GM12878 (cell line): ENCODE measurements around the gene CALHM1.

ENCODE experiments used
- CTCF ChIP-seq, 3 experiments: IDR thresholded peaks in 2 of 3; conservative IDR thresholded peaks in 1 of 3; 2 replicates each; pipeline ENCODE4 v1.5.1; 2011; ENCODE audit warnings: low read depth in 3 of 3, low read length in 3 of 3, mild to moderate bottlenecking in 3 of 3, control low read depth in 2 of 3, moderate library complexity in 2 of 3, inconsistent platforms in 1 of 3, mixed read lengths in 1 of 3; ENCODE audit not compliant: control insufficient read depth in 2 of 3, insufficient read depth in 1 of 3; ENCODE audit errors: extremely low read depth in 1 of 3
- FOS ChIP-seq: IDR thresholded peaks from 3 replicates; pipeline ENCODE4 v1.6.1; 2011; ENCODE audit warnings: borderline replicate concordance; ENCODE audit not compliant: insufficient read length; ENCODE audit errors: extremely low read depth
- NBN ChIP-seq: fragments of 450-650 bp; IDR thresholded peaks from 2 replicates; pipeline ENCODE4 v1.6.1; 2016
- NRF1 ChIP-seq: conservative IDR thresholded peaks from 2 replicates; pipeline ENCODE4 v1.6.1; 2011; ENCODE audit warnings: mild to moderate bottlenecking, low read depth, low read length, improper control_type of control experiment
- SIN3A ChIP-seq: IDR thresholded peaks from 2 replicates; pipeline ENCODE4 v1.6.1; 2012; ENCODE audit warnings: low read depth, low read length, improper control_type of control experiment
- SMARCA5 ChIP-seq: fragments of 450-650 bp; IDR thresholded peaks from 2 replicates; pipeline ENCODE4 v1.6.1; 2017; ENCODE audit warnings: mild to moderate bottlenecking
- STAT3 ChIP-seq: IDR thresholded peaks from 2 replicates; pipeline ENCODE4 v1.6.1; 2011; ENCODE audit warnings: low read depth, low read length, improper control_type of control experiment

- TF ChIP-seq SMARCA5 = no peak
- no peak for TF ChIP-seq CTCF (IDR thresholded peaks at IDR 0.05 in 2 of 3, conservative IDR thresholded peaks at IDR 0.05 in 1 of 3; ENCODE audit: control insufficient read depth in 2 of 3, extremely low read depth in 1 of 3, insufficient read depth in 1 of 3, low read depth in 3 of 3, low read length in 3 of 3)
- TF ChIP-seq FOS = no peak
- TF ChIP-seq STAT3 = no peak
- no peak for TF ChIP-seq SIN3A
- no peak for TF ChIP-seq NRF1
- no peak for TF ChIP-seq NBN
Observed at GRCh38 chr10:103442031-103442461, 16.7 kb downstream of the CALHM1 start.
